SK-N-SH (cell line): ENCODE measurements around the gene C10orf90. TPM values are rescaled to one million over a fixed set of nuclear protein-coding genes. Genes with fewer than 3 reads are reported as not detected.

Experiments
- CTCF ChIA-PET: fragments of 300-600, 350-600 bp; formaldehyde crosslinking; extraction: SDS; loops from one replicate; lab custom pipeline; 2021; lab: Yijun Ruan, JAX
- POLR2A ChIA-PET: fragments of 350-600 bp; sonication (Branson Sonifier 250); formaldehyde crosslinking; extraction: SDS; loops from one replicate; lab custom pipeline; 2020; ENCODE audit warnings: antibody characterized with exemption, inconsistent platforms; lab: Yijun Ruan, JAX
- DNase-seq: peaks from one replicate; pipeline ENCODE4 v3.0.0; 2012
- H2AFZ ChIP-seq: fragments of 200-600 bp; sonication (generic); 2 replicates; pipeline ENCODE4 v1.8.1; 2016; ENCODE audit warnings: antibody characterized with exemption, mild to moderate bottlenecking, low read depth
- H3F3A ChIP-seq: fragments of 200-600 bp; sonication (generic); replicated peaks from 2 replicates; pipeline ENCODE3; 2016; ENCODE audit warnings: antibody characterized with exemption, mild to moderate bottlenecking; ENCODE audit not compliant: insufficient read depth
- H3K27ac ChIP-seq, 2 experiments: fragments of 200-500 bp in 1 of 2; fragments of 200-600 bp in 1 of 2; sonication (Bioruptor generic) in 1 of 2; sonication (generic), shearing (Covaris generic) in 1 of 2; 2 replicates each; pipeline versions ENCODE4 v1.5.1 to v1.6.1; 2014 to 2016; ENCODE audit warnings: low read depth in 2 of 2, inconsistent platforms in 1 of 2, low read length in 1 of 2, mild to moderate bottlenecking in 1 of 2, mixed read lengths in 1 of 2
- H3K27me3 ChIP-seq: fragments of 200-600 bp; sonication (generic), shearing (Covaris generic); 2 replicates; pipeline ENCODE4 v1.6.1; 2016; ENCODE audit warnings: mixed run types; ENCODE audit not compliant: insufficient read depth
- H3K36me3 ChIP-seq, 2 experiments: fragments of 200-500 bp in 1 of 2; fragments of 200-600 bp in 1 of 2; sonication (Bioruptor generic) in 1 of 2; sonication (generic) in 1 of 2; replicated peaks in 1 of 2; 2 replicates each; pipeline versions ENCODE3 to v1.5.1; 2014 to 2016; ENCODE audit warnings: low read length in 1 of 2, mild to moderate bottlenecking in 1 of 2; ENCODE audit not compliant: insufficient read depth in 2 of 2, control insufficient read depth in 1 of 2
- H3K4me1 ChIP-seq, 2 experiments: fragments of 200-500 bp in 1 of 2; fragments of 200-600 bp in 1 of 2; sonication (Bioruptor generic) in 1 of 2; sonication (generic), shearing (Covaris generic) in 1 of 2; 2 replicates each; pipeline versions ENCODE4 v1.5.1 to v1.6.1; 2014 to 2016; ENCODE audit warnings: low read depth in 1 of 2, low read length in 1 of 2, mixed run types in 1 of 2; ENCODE audit not compliant: insufficient read depth in 2 of 2, control insufficient read depth in 1 of 2
- H3K4me2 ChIP-seq: fragments of 200-600 bp; sonication (generic), shearing (Covaris generic); 2 replicates; pipeline ENCODE4 v1.6.1; 2017; ENCODE audit warnings: mixed run types
- H3K4me3 ChIP-seq, 2 experiments: fragments of 200-500 bp in 1 of 2; fragments of 200-600 bp in 1 of 2; sonication (Bioruptor generic) in 1 of 2; sonication (generic), shearing (Covaris generic) in 1 of 2; 2 replicates each; pipeline versions ENCODE4 v1.5.1 to v1.8.1; 2014 to 2016; ENCODE audit warnings: low read depth in 2 of 2, inconsistent platforms in 1 of 2, low read length in 1 of 2, mild to moderate bottlenecking in 1 of 2, mixed read lengths in 1 of 2, moderate library complexity in 1 of 2
- H3K79me2 ChIP-seq: fragments of 200-600 bp; sonication (generic); 2 replicates; pipeline ENCODE4 v1.8.1; 2017; ENCODE audit warnings: mild to moderate bottlenecking; ENCODE audit not compliant: insufficient read depth
- H3K9ac ChIP-seq: fragments of 200-600 bp; sonication (generic); 2 replicates; pipeline ENCODE4 v1.6.1; 2017; ENCODE audit warnings: mixed run types
- H3K9me2 ChIP-seq: fragments of 200-600 bp; sonication (generic); 2 replicates; pipeline ENCODE4 v1.6.1; 2017; ENCODE audit warnings: mixed run types
- H3K9me3 ChIP-seq: fragments of 200-600 bp; sonication (generic); 2 replicates; pipeline ENCODE4 v1.6.1; 2017; ENCODE audit warnings: mixed run types, mild to moderate bottlenecking, moderate library complexity
- H4K20me1 ChIP-seq: fragments of 200-600 bp; sonication (generic); 2 replicates; pipeline ENCODE4 v1.6.1; 2017; ENCODE audit warnings: mild to moderate bottlenecking, mixed run types; ENCODE audit not compliant: insufficient read depth
- CHD2 ChIP-seq: fragments of 150-350 bp; IDR thresholded peaks from 2 replicates; pipeline ENCODE4 v1.6.1; 2018; ENCODE audit warnings: low read length; ENCODE audit not compliant: partially characterized antibody
- CTCF ChIP-seq: fragments of 200-600 bp; sonication (generic); IDR thresholded peaks from 2 replicates; pipeline ENCODE4 v1.6.1; 2017; ENCODE audit warnings: antibody characterized with exemption, mild to moderate bottlenecking, moderate library complexity
- EP300 ChIP-seq, 2 experiments: IDR thresholded peaks; 2 replicates each; pipeline versions ENCODE4 v1.4.0 to v1.6.1; 2012; ENCODE audit warnings: borderline replicate concordance in 1 of 2, low read depth in 1 of 2, low read length in 1 of 2
- FOSL2 ChIP-seq: IDR thresholded peaks from 2 replicates; pipeline ENCODE4 v1.4.0; 2012; ENCODE audit warnings: low read depth, mild to moderate bottlenecking, moderate library complexity, borderline replicate concordance
- FOXJ3 ChIP-seq: sonication (generic); formaldehyde crosslinking; IDR thresholded peaks from 2 replicates; pipeline ENCODE4 v1.5.1; 2020; ENCODE audit warnings: mild to moderate bottlenecking, missing genetic modification reagents
- FOXM1 ChIP-seq: IDR thresholded peaks from 2 replicates; pipeline ENCODE4 v1.4.0; 2012; ENCODE audit warnings: low read depth, mild to moderate bottlenecking
- GATA2 ChIP-seq: sonication (generic); formaldehyde crosslinking; IDR thresholded peaks from 2 replicates; pipeline ENCODE4 v1.5.0; 2020; ENCODE audit warnings: mild to moderate bottlenecking, missing genetic modification reagents
- NRF1 ChIP-seq: IDR thresholded peaks from 2 replicates; pipeline ENCODE4 v1.6.1; 2012; ENCODE audit warnings: low read depth, mild to moderate bottlenecking, low read length
- RAD21 ChIP-seq: IDR thresholded peaks from 2 replicates; pipeline ENCODE4 v1.6.1; 2012; ENCODE audit warnings: mild to moderate bottlenecking, low read length
- RCOR1 ChIP-seq: fragments of 150-350 bp; IDR thresholded peaks from 2 replicates; pipeline ENCODE4 v1.6.1; 2017; ENCODE audit warnings: antibody characterized with exemption, low read length
- REST ChIP-seq: IDR thresholded peaks from 2 replicates; pipeline ENCODE4 v1.6.1; 2012; ENCODE audit warnings: mild to moderate bottlenecking, low read depth, low read length, moderate library complexity
- RFX5 ChIP-seq: IDR thresholded peaks from 2 replicates; pipeline ENCODE4 v1.6.1; 2012; ENCODE audit warnings: mild to moderate bottlenecking, improper control_type of control experiment, low read length
- RXRA ChIP-seq: IDR thresholded peaks from 2 replicates; pipeline ENCODE4 v1.4.0; 2012; ENCODE audit warnings: low read depth, mild to moderate bottlenecking, borderline replicate concordance
- SMC3 ChIP-seq: IDR thresholded peaks from 2 replicates; pipeline ENCODE4 v1.6.1; 2012; ENCODE audit warnings: low read depth, low read length, improper control_type of control experiment
- ZBTB33 ChIP-seq: IDR thresholded peaks from 2 replicates; pipeline ENCODE4 v1.4.0; 2012; ENCODE audit warnings: low read depth, borderline replicate concordance
- WGBS: methylation state at CpG from one replicate; pipeline ENCODE4 v1.1.6; 2017; ENCODE audit warnings: low lambda C conversion rate; 5-methylcytosine and 5-hydroxymethylcytosine counted together
- polyA plus RNA-seq, 3 experiments: library from polyadenylated mRNA; depleted of rRNA; stranded (reverse); fragments of >200 nt; gene quantifications; 2 replicates each; pipeline ENCODE4 v1.2.3, GENCODE V29; 2012
- TF ChIP-seq, protein P1 (sequence below): IDR thresholded peaks from 2 replicates; pipeline ENCODE4; 2012
- TF ChIP-seq, protein P2 (sequence below): fragments of 150-350 bp; IDR thresholded peaks from 2 replicates; pipeline ENCODE4 v1.6.1; 2017; ENCODE audit warnings: antibody characterized with exemption, low read length, low read depth, borderline replicate concordance

The C10orf90 gene
- polyA plus RNA-seq, 1 of the 3 experiments (the other 2 are of a cell fraction): 0.21 TPM

GRCh38 chr10:126597211-126597610 is 73.3 kb downstream of the C10orf90 start:
- 34% methylated on average over 2 of the region's 2 CpGs for WGBS
- Histone ChIP-seq H3K4me2 (no peak overlapping the region), H3K79me2 (no peaks in the 10 kb centered on the region), H3K36me3 (no peaks in the 10 kb centered on the region), H3K9ac (no peak overlapping the region), H3K9me2 (no peaks in the 10 kb centered on the region), H3K27me3 (no peaks in the 10 kb centered on the region), H3K4me3 (no peak overlapping the region), H2AFZ (no peak overlapping the region), H4K20me1 (no peaks in the 10 kb centered on the region), H3K4me1 (peaks cover 0 to 6% of the 10 kb centered on the region in 2 experiments; a peak in 1 of 4 replicates), H3F3A (no peaks in the 10 kb centered on the region), H3K9me3 (no peaks in the 10 kb centered on the region), H3K27ac (no peak overlapping the region)
- no peak for DNase-seq
- CTCF ChIA-PET: interaction anchor here (1.2 to 1.7 kb wide), 2 partner anchors 10 to 16 kb away, joined by 3 to 5 read pairs; no protein-coding TSS in a partner anchor
- TF ChIP-seq FOSL2: no peak
- no peak for TF ChIP-seq EP300 (IDR thresholded peaks at IDR 0.05; ENCODE audit: borderline replicate concordance in 1 of 2, low read depth in 1 of 2, low read length in 1 of 2)
- no peak for TF ChIP-seq CTCF
- TF ChIP-seq, protein P1, sequence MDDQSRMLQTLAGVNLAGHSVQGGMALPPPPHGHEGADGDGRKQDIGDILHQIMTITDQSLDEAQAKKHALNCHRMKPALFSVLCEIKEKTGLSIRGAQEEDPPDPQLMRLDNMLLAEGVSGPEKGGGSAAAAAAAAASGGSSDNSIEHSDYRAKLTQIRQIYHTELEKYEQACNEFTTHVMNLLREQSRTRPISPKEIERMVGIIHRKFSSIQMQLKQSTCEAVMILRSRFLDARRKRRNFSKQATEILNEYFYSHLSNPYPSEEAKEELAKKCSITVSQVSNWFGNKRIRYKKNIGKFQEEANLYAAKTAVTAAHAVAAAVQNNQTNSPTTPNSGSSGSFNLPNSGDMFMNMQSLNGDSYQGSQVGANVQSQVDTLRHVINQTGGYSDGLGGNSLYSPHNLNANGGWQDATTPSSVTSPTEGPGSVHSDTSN: no peak
- POLR2A ChIA-PET: no interaction called here

DNA sequence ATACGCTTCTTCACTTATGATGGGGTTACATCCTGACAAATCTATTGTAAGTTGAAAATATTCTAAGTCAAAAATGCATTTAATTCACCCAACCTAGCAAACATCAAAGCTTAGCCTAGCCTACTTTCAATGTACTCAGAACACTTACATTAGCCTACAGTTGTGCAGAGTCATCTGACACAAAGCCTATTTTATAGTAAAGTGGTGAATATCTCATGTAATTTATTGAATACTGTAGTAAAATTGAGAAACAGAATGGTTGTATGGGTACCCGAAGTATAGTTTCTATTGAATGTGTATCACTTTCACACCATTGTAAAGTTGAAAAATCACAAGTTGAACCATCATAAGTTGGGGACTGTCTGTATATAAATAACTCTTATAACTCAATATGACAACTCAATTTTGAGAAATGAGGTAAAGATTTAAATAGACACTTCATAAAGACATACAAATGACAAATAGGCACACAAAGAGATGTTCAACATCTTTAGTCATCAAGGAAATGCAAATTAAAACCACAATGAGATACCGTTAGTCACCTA is 73.9 kb downstream of the C10orf90 start:
- Histone ChIP-seq H3K36me3 (no peaks in the 10 kb centered on the region), H3K9me2 (no peaks in the 10 kb centered on the region), H3K4me1 (peaks cover 0 to 6% of the 10 kb centered on the region in 2 experiments; a peak in 1 of 4 replicates), H3K79me2 (no peaks in the 10 kb centered on the region), H4K20me1 (no peaks in the 10 kb centered on the region), H3K27me3 (no peaks in the 10 kb centered on the region), H3K4me3 (no peak overlapping the region), H3K9ac (no peak overlapping the region), H3K4me2 (no peak overlapping the region), H2AFZ (no peak overlapping the region), H3K27ac (no peak overlapping the region), H3K9me3 (no peaks in the 10 kb centered on the region), H3F3A (no peaks in the 10 kb centered on the region)
- WGBS: 42% methylated on average over 3 of the region's 3 CpGs
- ChIA-PET POLR2A (no interaction called here), CTCF (no interaction called here)
- DNase-seq: no peak
- TF ChIP-seq RCOR1: no peak
- no peak for TF ChIP-seq FOSL2
- no peak for TF ChIP-seq EP300 (IDR thresholded peaks at IDR 0.05; ENCODE audit: borderline replicate concordance in 1 of 2, low read depth in 1 of 2, low read length in 1 of 2)
- TF ChIP-seq RFX5: no peak
- TF ChIP-seq NRF1: no peak
- TF ChIP-seq RAD21: no peak
- TF ChIP-seq REST: no peak
- TF ChIP-seq, protein P2, sequence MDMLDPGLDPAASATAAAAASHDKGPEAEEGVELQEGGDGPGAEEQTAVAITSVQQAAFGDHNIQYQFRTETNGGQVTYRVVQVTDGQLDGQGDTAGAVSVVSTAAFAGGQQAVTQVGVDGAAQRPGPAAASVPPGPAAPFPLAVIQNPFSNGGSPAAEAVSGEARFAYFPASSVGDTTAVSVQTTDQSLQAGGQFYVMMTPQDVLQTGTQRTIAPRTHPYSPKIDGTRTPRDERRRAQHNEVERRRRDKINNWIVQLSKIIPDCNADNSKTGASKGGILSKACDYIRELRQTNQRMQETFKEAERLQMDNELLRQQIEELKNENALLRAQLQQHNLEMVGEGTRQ: no peak
- no peak for TF ChIP-seq ZBTB33
- TF ChIP-seq GATA2 (CRISPR knock-in tag): no peak
- TF ChIP-seq FOXM1: no peak
- no peak for TF ChIP-seq RXRA
- TF ChIP-seq FOXJ3 (CRISPR knock-in tag): no peak
- TF ChIP-seq SMC3: no peak
- no peak for TF ChIP-seq CHD2
